ENCODE results near the gene KLC4.
"Not testable (repeated sequence)": the region's sequence is repeated elsewhere in the genome, so short reads cannot be mapped to it uniquely, and the experiment has no call there.

DNA sequence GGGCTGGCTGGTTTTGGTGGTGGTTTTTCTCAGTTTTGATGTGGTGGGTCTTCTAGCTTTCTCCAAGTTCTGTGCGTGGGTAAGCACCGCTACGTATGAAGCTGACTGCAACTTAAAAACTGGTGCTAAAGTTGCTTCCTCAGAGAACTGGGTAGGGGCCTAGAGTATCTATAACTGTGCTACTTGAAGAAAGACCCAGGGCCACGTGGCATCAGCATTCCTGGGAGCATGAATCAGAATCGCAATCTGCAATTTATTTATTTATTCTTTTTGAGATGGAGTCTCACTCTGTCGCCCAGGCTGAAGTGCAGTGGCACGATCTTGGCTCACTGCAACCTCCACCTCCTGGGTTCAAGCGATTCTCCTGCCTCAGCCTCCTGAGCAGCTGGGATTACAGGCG is 22.5 kb downstream of the KLC4 start:
- TF ChIP-seq, protein P1, sequence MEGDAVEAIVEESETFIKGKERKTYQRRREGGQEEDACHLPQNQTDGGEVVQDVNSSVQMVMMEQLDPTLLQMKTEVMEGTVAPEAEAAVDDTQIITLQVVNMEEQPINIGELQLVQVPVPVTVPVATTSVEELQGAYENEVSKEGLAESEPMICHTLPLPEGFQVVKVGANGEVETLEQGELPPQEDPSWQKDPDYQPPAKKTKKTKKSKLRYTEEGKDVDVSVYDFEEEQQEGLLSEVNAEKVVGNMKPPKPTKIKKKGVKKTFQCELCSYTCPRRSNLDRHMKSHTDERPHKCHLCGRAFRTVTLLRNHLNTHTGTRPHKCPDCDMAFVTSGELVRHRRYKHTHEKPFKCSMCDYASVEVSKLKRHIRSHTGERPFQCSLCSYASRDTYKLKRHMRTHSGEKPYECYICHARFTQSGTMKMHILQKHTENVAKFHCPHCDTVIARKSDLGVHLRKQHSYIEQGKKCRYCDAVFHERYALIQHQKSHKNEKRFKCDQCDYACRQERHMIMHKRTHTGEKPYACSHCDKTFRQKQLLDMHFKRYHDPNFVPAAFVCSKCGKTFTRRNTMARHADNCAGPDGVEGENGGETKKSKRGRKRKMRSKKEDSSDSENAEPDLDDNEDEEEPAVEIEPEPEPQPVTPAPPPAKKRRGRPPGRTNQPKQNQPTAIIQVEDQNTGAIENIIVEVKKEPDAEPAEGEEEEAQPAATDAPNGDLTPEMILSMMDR (IDR thresholded peaks at IDR 0.05) = not testable (repeated sequence)
- TF ChIP-seq POLR2A, EP300 (IDR thresholded peaks at IDR 0.05): not testable (repeated sequence)

Data from ovary (tissue), 3 donors.